Activated CD4-positive, alpha-beta T cell treated with anti-CD3 and anti-CD28 coated beads, Interleukin-10, Interleukin-2, amounts not matched to agents 100 ng/mL and 50 ng/mL, durations not matched to agents 16 hours and 8 hours (primary cell): Measurements from ENCODE around the gene NXF2.
"Not testable (repeated sequence)": the region's sequence is repeated elsewhere in the genome, so short reads cannot be mapped to it uniquely, and the experiment has no call there.

Experiments
- DNase-seq: peaks from one replicate; pipeline ENCODE4 v3.0.0-alpha.2; 2020

Gene NXF2, protein sequence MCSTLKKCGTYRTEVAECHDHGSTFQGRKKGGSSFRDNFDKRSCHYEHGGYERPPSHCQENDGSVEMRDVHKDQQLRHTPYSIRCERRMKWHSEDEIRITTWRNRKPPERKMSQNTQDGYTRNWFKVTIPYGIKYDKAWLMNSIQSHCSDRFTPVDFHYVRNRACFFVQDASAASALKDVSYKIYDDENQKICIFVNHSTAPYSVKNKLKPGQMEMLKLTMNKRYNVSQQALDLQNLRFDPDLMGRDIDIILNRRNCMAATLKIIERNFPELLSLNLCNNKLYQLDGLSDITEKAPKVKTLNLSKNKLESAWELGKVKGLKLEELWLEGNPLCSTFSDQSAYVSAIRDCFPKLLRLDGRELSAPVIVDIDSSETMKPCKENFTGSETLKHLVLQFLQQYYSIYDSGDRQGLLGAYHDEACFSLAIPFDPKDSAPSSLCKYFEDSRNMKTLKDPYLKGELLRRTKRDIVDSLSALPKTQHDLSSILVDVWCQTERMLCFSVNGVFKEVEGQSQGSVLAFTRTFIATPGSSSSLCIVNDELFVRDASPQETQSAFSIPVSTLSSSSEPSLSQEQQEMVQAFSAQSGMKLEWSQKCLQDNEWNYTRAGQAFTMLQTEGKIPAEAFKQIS

DNA sequence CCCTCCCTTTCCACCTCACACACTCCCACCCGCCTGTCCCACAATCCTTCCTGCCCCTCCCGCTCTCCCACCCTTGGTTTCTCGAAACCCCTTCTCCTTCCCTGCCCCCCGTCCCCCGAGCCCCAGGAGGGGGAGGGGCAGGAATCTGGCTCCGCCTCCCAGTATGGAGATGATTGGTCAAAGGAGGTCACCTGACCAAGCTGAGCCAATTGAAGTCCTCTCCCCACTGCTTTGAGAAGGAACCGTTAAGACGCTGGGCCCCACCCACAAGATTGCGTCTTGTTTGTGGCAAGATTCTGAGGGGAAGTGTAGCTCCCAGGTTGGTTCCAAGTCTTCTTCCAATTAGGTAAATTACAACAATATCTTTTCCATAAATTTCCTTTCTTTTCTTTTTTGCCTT lies at the start of gene NXF2:
NXF2 (plus strand) TSS at position 275 of the 400 bp plus-strand sequence. CDS start 59,912 bp downstream, outside the sequence.
- not testable (repeated sequence) for DNase-seq

DNA sequence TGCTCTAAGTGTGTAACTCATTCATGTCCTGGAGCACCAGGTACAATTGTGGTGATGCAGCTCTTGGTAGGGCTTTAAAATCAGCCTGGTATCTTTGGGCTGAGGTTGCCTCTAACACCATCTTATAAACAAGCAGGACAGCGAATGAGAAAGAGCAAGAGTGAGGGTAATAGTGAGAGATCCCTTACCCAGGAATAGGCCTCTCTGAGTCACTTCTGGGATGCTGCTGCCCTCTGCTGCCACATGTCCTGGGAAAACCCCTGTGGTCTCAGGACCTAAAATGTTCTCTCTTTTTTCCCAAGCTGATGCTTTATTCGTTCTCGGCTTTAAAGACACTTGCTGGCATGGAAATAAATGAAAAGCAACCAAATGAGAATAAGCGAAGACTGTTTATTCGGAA lies 39.0 kb upstream of the NXF2 start:
- DNase-seq: not testable (repeated sequence)

DNA sequence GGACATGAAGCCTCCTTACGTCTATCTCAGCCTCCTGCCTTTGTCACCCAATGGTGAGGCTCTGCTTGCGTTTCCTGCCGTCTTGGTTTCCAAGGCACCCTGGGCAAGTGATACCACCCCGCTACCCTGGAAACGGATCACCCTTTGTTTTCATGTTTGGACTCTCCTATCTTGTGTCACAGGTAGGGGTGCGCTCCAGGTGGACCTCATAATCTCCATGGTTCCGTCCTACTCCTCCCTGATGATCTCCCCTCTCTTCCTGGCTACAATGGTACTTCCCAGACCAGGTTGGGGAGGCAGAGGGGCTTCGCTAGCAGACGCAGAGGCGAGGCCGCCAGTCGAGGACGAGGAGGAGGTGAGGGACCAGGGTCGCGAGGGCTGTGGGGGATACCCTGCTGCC lies 32.0 kb upstream of the NXF2 start, which contains the start of gene TCP11X1:
TCP11X1 (plus strand) TSS at position 316 of the 400 bp plus-strand sequence.
- not testable (repeated sequence) for DNase-seq

DNA sequence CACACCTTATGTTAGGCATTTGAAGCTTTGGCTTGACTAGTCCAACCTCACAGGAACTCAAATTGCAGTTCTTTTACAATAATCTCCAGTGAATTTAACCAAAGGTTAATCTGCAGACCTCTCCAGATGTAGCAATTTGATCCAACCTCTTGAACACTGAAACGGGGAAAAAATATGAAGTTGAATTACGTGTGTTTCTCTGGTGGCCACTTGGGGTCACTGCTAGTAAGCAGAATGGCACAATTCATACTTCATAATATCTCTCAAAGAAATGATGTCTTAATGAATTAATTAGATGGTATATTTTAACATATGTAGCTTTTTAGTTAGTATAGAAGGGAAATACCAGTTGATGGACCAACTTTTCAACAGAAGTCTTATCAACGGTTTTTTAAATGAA lies 30.5 kb upstream of the NXF2 start:
- not testable (repeated sequence) for DNase-seq

DNA sequence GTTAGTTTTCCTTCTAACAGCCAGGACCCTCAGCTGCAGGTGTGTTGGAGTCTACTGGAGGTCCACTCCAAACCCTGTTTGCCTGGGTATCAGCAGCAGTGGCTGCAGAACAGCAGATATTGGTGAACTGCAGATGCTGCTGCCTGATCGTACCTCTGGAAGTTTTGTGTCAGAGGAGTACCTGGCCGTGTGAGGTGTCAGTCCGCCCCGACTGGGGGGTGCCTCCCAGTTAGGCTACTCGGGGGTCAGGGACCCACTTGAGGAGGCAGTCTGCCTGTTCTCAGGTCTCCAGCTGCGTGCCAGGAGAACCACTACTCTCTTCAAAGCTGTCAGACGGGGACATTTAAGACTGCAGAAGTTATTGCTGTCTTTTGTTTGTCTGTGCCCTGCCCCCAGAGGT lies 11.3 kb upstream of the NXF2 start:
- not testable (repeated sequence) for DNase-seq

DNA sequence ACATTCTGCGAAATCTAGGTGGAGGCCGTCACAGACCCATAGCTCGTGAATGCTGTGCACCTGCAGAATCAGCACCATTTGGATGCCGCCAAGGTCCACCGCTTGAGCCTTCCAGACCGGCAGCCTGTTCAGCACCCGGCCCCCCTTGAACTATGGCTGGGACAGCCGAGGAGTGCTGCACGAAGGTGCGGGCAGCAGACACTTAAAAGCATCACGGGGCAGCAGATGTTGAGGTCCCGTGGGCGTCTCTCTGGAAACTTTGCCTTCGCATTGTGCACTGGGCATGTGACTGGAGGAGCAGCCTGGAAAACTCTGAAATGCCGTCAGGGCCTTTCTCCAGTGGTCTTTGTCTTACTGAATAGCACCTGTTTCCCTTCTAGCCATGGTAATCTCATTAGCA lies 6.7 kb upstream of the NXF2 start:
- not testable (repeated sequence) for DNase-seq

DNA sequence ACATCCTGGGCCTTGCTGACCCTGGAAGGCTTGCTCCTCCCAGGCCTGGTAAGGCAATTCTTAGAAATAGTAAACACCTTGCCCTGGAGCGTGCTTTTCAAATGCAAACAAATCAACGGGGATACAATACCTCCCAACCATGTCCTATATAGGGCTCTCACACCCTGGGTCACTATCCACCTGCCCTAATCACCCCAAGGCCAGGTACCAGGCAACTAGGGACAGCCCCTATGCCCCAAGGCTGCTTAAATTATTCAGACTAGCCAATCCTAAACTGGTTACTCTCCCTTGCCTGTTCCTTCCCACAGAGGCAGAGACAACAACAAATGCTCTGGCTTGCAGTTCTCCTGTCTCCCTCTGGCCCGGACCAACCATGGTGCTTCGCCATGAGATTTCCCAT lies 25.3 kb downstream of the NXF2 start:
- DNase-seq: not testable (repeated sequence)

DNA sequence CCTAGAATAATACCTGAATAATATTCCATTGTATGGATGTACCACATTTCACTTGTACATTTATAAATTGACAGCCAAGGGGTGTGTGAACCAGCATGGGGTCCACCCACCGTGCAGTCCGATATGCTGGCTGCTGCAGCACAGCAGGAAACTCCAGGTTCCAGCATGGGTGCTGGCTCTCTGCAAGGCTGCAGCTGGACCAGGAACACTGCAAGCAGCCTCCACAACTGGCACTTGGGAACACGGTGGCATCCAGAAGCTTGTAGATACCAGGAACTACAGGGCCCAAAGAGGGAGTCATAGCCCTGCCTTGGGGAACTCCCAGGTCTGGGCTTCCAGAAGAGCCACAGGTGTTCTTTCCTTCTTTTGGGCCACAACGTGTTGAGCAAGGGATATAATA lies 91.2 kb downstream of the NXF2 start:
- DNase-seq: no peak

DNA sequence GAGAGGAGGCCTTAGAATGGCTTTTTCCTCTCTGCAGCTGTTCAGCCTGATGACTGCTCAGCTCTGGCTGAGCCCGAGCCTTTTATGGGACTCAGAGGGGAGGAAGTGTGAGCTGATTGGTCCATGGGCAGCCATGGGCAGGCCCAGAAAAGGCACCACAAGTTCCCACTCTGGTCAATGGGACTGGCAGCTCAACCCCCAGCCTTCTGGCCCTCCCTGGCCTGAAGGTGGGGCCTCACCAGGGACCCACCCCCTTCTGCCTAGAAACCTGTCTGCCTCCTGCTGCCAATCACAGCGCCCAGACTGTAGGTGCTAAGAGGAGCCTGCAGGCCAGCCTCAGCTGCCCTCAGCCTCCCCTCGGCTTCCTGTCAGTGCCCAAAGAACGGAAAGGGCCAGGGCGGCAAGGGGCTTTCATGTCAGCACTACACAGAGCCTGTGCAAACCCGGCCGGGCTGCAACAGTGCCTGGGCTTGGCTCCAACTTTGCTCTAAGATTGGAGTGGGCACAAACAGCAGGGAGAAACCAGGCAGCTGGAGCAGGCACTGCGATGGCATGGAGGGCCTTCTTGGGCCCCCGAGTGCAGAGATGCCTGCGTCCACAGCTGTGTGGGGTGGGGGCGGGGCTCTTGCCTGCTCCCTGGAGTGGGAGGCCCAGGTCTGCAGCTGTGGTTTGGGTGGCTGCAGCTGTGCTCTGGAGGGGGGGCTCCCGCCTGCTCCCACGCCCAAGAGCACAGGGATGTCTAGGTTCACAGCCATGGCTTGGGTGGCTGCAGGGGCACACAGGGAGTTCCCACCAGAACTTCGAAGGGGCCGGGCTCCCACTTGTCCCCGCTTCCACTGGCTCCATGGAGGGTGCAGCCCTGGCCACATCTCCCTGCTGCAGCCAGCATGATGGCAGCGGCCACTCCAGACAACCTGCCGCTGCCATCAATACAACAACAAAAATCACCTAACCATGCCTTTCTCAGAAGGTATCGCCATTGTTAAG lies 92.6 kb downstream of the NXF2 start:
- peak; percentile 4 for DNase-seq

DNA sequence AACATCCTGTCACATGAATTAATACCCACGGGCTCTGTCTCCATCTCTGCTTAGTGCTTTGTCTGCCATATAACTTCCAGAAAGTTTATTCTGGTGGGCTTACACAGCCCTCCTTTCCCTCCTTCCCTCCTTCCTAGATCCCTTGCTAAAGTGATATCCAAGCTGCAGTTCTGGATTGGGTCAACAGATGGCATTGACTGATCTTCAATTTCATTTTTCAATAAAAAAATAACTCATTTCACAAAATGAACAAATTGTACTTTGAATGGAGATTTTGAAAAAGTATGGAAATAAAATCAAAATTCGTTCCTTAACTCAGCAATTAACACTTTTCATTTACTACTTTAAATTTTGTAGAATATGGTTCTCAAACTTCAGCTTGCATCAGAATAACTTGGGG lies 94.9 kb downstream of the NXF2 start:
- DNase-seq: no peak

DNA sequence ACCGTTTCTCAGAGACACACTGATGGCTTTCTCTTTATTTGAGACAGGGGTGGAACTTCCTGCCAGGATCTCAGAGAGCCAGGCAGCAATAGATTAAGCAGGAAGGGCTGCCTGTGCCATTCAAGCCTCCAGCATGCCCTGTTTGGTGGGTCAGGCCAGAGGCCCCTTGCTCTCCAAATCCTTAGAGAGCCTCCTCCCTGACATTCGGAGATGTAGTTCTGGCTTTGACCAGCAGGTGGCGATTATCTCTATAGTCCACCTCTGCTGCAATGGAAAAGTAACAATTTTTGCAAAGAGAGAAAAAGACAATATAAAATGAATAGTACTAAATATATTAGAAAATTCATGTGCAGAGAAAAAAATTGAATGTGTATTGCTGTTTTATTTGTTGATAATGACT lies 98.9 kb downstream of the NXF2 start:
- peak; percentile 60 for DNase-seq
